ENCODE measurements around the gene TBX1. TPM values are rescaled to one million over a fixed set of nuclear protein-coding genes. Genes with fewer than 3 reads are reported as not detected.

TBX1 gene
- total and polyA plus RNA-seq, 2 of the 13 experiments (the other 11 are each of a cell fraction or from before 2014, with no cell fraction given), result not detected

- TF ChIP-seq CBX2 (IDR thresholded peaks at IDR 0.05; ENCODE audit: low read depth, low read length), result no peak
- TF ChIP-seq CBX2 (CRISPR knock-in tag; IDR thresholded peaks at IDR 0.05; ENCODE audit: low read depth), result no peak
- TF ChIP-seq ZBTB3 (CRISPR knock-in tag; IDR thresholded peaks at IDR 0.05; ENCODE audit: borderline replicate concordance, low read depth), result no peak
- peak; percentile 76; the same call in 1 of the 2 replicates for TF ChIP-seq ZNF512B (CRISPR knock-in tag; IDR thresholded peaks at IDR 0.05; ENCODE audit: borderline replicate concordance)
- TF ChIP-seq PAWR (CRISPR knock-in tag; IDR thresholded peaks at IDR 0.05; ENCODE audit: borderline replicate concordance), result no peak
- no peak for TF ChIP-seq ARID5B (CRISPR knock-in tag; IDR thresholded peaks at IDR 0.05)
- TF ChIP-seq HHEX (CRISPR knock-in tag; IDR thresholded peaks at IDR 0.05), result no peak
- TF ChIP-seq TRIM22 (IDR thresholded peaks at IDR 0.05), result no peak
- TF ChIP-seq RBAK (CRISPR knock-in tag; IDR thresholded peaks at IDR 0.05), result no peak
- no peak for TF ChIP-seq AKAP8 (CRISPR knock-in tag; IDR thresholded peaks at IDR 0.05)
- no peak for TF ChIP-seq JUND (CRISPR knock-in tag; IDR thresholded peaks at IDR 0.05)
- no peak for TF ChIP-seq HOXA5 (CRISPR knock-in tag; IDR thresholded peaks at IDR 0.05)
- peak; percentile 28 for TF ChIP-seq HNRNPLL (IDR thresholded peaks at IDR 0.05; ENCODE audit: low read depth, low read length, poor library complexity, severe bottlenecking)
- no peak for TF ChIP-seq DBP (CRISPR knock-in tag; IDR thresholded peaks at IDR 0.05; ENCODE audit: not compliant biosample characterization)
- no peak for TF ChIP-seq ZNF557 (CRISPR knock-in tag; IDR thresholded peaks at IDR 0.05)
- TF ChIP-seq ZFY (CRISPR knock-in tag; IDR thresholded peaks at IDR 0.05), result peak; percentile 47; the same call in 1 of the 2 replicates
- TF ChIP-seq SMARCC2 (IDR thresholded peaks at IDR 0.05), result no peak
These were observed 4.1 kb upstream of the TBX1 start (continued) for GRCh38 chr22:19756288-19757128.
